ENCODE data around the gene JPH3. TPM values are rescaled to one million over a fixed set of nuclear protein-coding genes. Genes with fewer than 3 reads are reported as not detected.

Gene JPH3
- total and polyA plus RNA-seq, 10 of the 15 experiments (the other 5 are each of a cell fraction or from before 2014, with no cell fraction given): 0.05 TPM; not detected in 9

GRCh38 chr16:87631067-87631466 lies 28.8 kb downstream of the JPH3 start:
- Histone ChIP-seq H2AFZ (ENCODE audit: control insufficient read depth, low read depth, low read length) (no peak overlapping the region), H4K20me1 (ENCODE audit: control insufficient read depth, insufficient read depth) (no peaks in the 10 kb centered on the region), H3K9ac (ENCODE audit: control insufficient read depth, insufficient read depth, low read length) (no peak overlapping the region), H3K36me3 (ENCODE audit: control insufficient read depth in 2 of 2, insufficient read depth in 2 of 2, low read length in 1 of 2) (no peaks in the 10 kb centered on the region), H3K4me1 (ENCODE audit: control insufficient read depth, insufficient read depth, low read length) (no peaks in the 10 kb centered on the region), H3K4me2 (ENCODE audit: control insufficient read depth, insufficient read depth) (no peak overlapping the region), H3K79me2 (ENCODE audit: control insufficient read depth, insufficient read depth, low read length) (no peaks in the 10 kb centered on the region), H3K9me3 (replicated peaks; ENCODE audit: control insufficient read depth, insufficient read depth, low read length) (no peaks in the 10 kb centered on the region), H3K4me3 (no peak overlapping the region), H3K27ac (ENCODE audit: control insufficient read depth, insufficient read depth) (no peak overlapping the region), H3K27me3 (replicated peaks in 1 of 2; ENCODE audit: control insufficient read depth in 2 of 2, insufficient read depth in 2 of 2, low read length in 1 of 2) (no peaks in the 10 kb centered on the region; a peak in 1 of 4 replicates)
- ChIA-PET CTCF (interaction anchor here (1.7 kb wide), 1 partner anchor 139 kb away, joined by 6 read pairs; no protein-coding TSS in a partner anchor), RAD21 (ENCODE audit: unreplicated experiment) (no interaction called here), POLR2A (no interaction called here), SMC1A (ENCODE audit: uncharacterized antibody, unreplicated experiment) (interaction anchor here (0.7 kb wide), 1 partner anchor 314 kb away, joined by 3 read pairs; the partner anchor contains the start of gene C16orf95)
- in situ Hi-C loops (cut with MboI) (no loop called here), intact Hi-C loops (cut with micrococcal nuclease; ENCODE audit: unreplicated experiment) (loop anchor here (10.0 kb wide), 1 partner anchor 316 kb away; the partner anchor contains the start of gene C16orf95)
- BruUV-seq (replicated peaks): no TSS peak
- ATAC-seq: no peak
- no peak for DNase-seq (ENCODE audit: low read depth, low spot score)
- FAIRE-seq: no peak
- 12% methylated on average over 2 of the region's 2 CpGs for WGBS (ENCODE audit: insufficient coverage, insufficient replicate concordance, low lambda C conversion rate, missing lambda C conversion rate)
- TF ChIP-seq ASH2L (IDR thresholded peaks at IDR 0.05; ENCODE audit: borderline replicate concordance, low read depth): no peak
- no peak for TF ChIP-seq PKNOX1 (IDR thresholded peaks at IDR 0.05)
- no peak for TF ChIP-seq SIN3A (IDR thresholded peaks at IDR 0.05; ENCODE audit: low read depth, low read length)
- TF ChIP-seq BCL3 (IDR thresholded peaks at IDR 0.05; ENCODE audit: borderline replicate concordance, insufficient read depth, low read depth, low read length, poor library complexity, severe bottlenecking): no peak
- no peak for TF ChIP-seq MLLT1 (IDR thresholded peaks at IDR 0.05)
- no peak for TF ChIP-seq EED (IDR thresholded peaks at IDR 0.05; ENCODE audit: low read depth)
- TF ChIP-seq E2F4 (IDR thresholded peaks at IDR 0.05; ENCODE audit: low read depth, low read length): no peak
- no peak for TF ChIP-seq ZBED1 (IDR thresholded peaks at IDR 0.05; ENCODE audit: borderline replicate concordance)
- no peak for TF ChIP-seq MEF2A (IDR thresholded peaks at IDR 0.05; ENCODE audit: insufficient read depth, low read depth, low read length)
- no peak for TF ChIP-seq ZNF217 (IDR thresholded peaks at IDR 0.05)
- TF ChIP-seq RAD21 (IDR thresholded peaks at IDR 0.05; ENCODE audit: insufficient read depth, low read depth, low read length): no peak
- TF ChIP-seq CHD4 (IDR thresholded peaks at IDR 0.05): no peak
- no peak for TF ChIP-seq SMAD5 (IDR thresholded peaks at IDR 0.05; ENCODE audit: low read depth)
- no peak for TF ChIP-seq RCOR1 (conservative IDR thresholded peaks at IDR 0.05; ENCODE audit: low read depth, low read length)
- TF ChIP-seq RELA (IDR thresholded peaks at IDR 0.05; ENCODE audit: borderline replicate concordance, partially characterized antibody): no peak
- no peak for TF ChIP-seq ETV6 (conservative IDR thresholded peaks at IDR 0.05 in 1 of 2, IDR thresholded peaks at IDR 0.05 in 1 of 2; ENCODE audit: borderline replicate concordance in 1 of 2, low read depth in 1 of 2)
- no peak for TF ChIP-seq ZNF24 (IDR thresholded peaks at IDR 0.05)
- no peak for TF ChIP-seq USF2 (IDR thresholded peaks at IDR 0.05; ENCODE audit: borderline replicate concordance, low read depth, low read length)

Data from GM12878 (cell line).